Mesodermal cell (in vitro differentiated cells): ENCODE measurements around the gene HSD17B10. TPM values are rescaled to one million over a fixed set of nuclear protein-coding genes. Genes with fewer than 3 reads are reported as not detected.
"Not testable (repeated sequence)": the region's sequence is repeated elsewhere in the genome, so short reads cannot be mapped to it uniquely, and the experiment has no call there.

Experiments
- H3K27ac ChIP-seq: 2 replicates; pipeline ENCODE4 v1.7.0; 2013; ENCODE audit warnings: mild to moderate bottlenecking, low read depth, low read length, moderate library complexity; ENCODE audit not compliant: severe bottlenecking
- H3K36me3 ChIP-seq: 2 replicates; pipeline ENCODE4 v1.7.1; 2013; ENCODE audit warnings: mild to moderate bottlenecking, low read length, moderate library complexity; ENCODE audit not compliant: control insufficient read depth, insufficient read depth
- H3K4me1 ChIP-seq: one replicate; pipeline ENCODE4 v1.7.1; 2013; ENCODE audit warnings: mild to moderate bottlenecking, low read length; ENCODE audit not compliant: insufficient read depth, control insufficient read depth, poor library complexity, severe bottlenecking
- H3K4me3 ChIP-seq: 2 replicates; pipeline ENCODE4 v1.7.0; 2013; ENCODE audit warnings: low read length, control low read depth, mild to moderate bottlenecking; ENCODE audit not compliant: insufficient read depth, poor library complexity, severe bottlenecking; ENCODE audit errors: extremely low read depth
- H3K9me3 ChIP-seq: 2 replicates; pipeline ENCODE4 v1.7.1; 2013; ENCODE audit warnings: mild to moderate bottlenecking, low read length, moderate library complexity; ENCODE audit not compliant: control insufficient read depth
- WGBS, 2 experiments: methylation state at CpG; one replicate each; pipeline ENCODE4 v1.1.5; 2013; ENCODE audit warnings: missing lambda C conversion rate in 2 of 2; ENCODE audit not compliant: insufficient coverage in 2 of 2; 5-methylcytosine and 5-hydroxymethylcytosine counted together
- polyA plus RNA-seq, 2 experiments: library from polyadenylated mRNA; stranded (reverse); fragments of 50-300 nt; gene quantifications; one replicate each; pipeline ENCODE4 v1.2.3, GENCODE V29; 2013

The HSD17B10 gene
- polyA plus RNA-seq (2013, experiment 1 of 2): 83.5 TPM
- polyA plus RNA-seq (2013, experiment 2 of 2): 70.4 TPM

DNA sequence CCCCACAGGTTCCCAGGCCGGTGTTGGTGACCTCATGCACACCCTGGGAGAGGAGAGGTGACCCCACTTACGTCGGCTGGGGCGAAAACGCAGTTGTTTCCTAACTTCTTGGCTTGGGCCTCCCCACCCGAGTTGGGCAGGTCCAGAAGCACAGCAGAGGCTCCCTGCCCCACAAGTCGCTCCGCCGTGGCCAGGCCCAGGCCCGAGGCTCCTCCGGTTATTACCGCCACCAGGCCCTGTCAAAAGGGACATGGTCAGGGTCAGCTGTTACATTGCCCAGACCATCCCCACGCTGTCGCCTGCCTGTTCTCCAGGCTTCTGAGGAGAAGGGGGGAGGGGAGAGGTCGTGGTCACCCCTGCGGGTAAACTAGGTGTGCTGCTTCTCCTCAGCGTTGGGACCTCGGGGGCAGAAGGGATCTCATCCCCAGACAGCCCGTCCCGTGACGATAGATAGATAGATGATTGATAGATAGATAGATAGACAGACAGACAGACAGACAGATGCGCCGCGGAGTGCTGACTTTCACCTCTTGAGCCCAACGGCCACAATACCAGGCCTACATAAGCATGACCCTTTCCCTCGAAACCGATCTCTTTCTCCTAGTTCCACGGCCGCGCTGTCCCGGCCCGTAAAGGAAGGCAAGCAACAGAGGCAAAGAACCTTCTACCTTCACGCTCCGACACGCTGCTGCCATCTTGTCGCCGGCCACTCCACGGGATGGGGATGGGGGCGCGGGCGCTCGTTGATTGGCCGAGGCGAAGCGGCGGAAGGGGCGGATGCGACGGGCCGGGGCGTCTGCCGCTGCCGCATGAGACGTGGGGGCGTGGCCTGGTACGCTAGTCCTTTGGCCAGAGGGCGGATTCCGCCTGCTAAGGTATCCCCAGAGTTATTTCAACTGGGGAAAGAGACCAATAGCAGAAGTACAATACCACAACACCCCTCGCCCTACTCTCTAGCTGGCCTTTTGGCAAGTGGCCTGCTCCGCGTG lies at the start of gene HSD17B10:
HSD17B10 (minus strand) TSS at position 720 of the 989 bp plus-strand sequence; CDS start at position 695, 25 bp downstream.
- H3K4me1 ChIP-seq: no peaks in the 10 kb centered on the region

GRCh38 chrX:53483416-53483815 lies 49.2 kb upstream of the HSD17B10 start:
- no peaks in the 10 kb centered on the region for H3K4me1 ChIP-seq
- no peaks in the 10 kb centered on the region for H3K36me3 ChIP-seq
- H3K4me3 ChIP-seq: no peak overlapping the region
- no peaks in the 10 kb centered on the region for H3K9me3 ChIP-seq
- 75% methylated on average over 2 of the region's 2 CpGs; no CpG with 5 or more reads in 1 of the 2 experiments for WGBS, 2 experiments
- H3K27ac ChIP-seq: no peak overlapping the region

More for the DNA sequence above, at the start of gene HSD17B10:
- Histone ChIP-seq H3K9me3 (no peaks in the 10 kb centered on the region), H3K36me3 (no peaks in the 10 kb centered on the region), H3K27ac (no peak within 1 kb of the TSS), H3K4me3 (peak within 1 kb of the TSS; percentile 54)
- 22 to 23% methylated on average over 5 to 9 of the region's 61 CpGs for WGBS, 2 experiments

DNA sequence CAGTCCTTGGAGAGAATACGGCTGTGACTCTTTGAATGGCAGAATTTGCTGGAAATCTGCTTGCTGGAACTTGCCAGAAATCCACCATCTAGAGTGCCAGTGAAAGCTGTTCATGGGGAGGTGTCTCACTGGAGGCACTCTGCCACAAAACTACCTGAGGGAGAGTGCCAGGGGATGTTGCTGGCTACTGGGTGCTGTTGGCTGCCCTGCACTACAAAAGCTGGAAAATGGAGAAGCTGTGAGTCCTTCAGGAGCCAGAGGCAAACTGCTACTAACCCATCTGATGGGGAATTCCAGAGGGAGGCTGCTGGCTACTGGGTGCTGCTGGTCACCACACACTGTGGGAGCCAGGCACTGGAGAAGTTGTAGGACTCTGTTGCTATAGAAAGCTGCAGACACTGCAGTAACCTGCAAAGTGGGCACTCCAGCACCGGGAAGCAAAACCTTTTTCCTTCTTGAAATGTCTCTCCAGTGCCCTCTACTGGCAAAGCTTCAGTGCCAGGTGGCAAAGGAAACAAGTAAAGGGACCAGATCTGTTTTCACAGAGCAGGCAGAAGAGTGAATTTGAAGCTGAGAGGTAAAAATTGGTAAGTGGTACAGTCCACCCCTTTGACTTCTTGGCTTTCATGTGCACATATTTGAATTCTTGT lies 47.8 kb upstream of the HSD17B10 start:
- no peaks in the 10 kb centered on the region for H3K36me3 ChIP-seq
- no peak overlapping the region for H3K4me3 ChIP-seq
- H3K4me1 ChIP-seq: no peaks in the 10 kb centered on the region
- no peaks in the 10 kb centered on the region for H3K9me3 ChIP-seq
- WGBS, 2 experiments: 0% methylated on average over 1 of the region's 2 CpGs; no CpG with 5 or more reads in 1 of the 2 experiments
- H3K27ac ChIP-seq: no peak overlapping the region

DNA sequence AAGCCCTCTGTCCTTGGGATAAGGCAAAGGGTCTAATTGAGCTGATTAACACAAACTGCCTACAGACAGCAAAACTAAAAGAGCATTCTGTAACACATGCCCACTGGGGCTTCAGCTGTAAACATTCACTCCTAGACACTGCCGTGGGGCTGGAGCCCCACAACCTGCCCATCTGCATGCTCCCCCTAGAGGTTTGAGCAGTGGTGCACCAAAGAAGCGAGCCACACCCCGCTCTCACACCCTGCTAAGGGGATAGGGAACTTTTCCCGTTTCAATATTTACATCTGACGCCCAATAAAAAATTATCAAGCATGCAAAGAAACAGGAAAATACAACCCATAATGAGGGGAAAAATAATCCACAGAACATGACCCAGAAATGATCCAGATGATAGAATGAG lies 46.9 kb upstream of the HSD17B10 start:
- H3K36me3 ChIP-seq: no peaks in the 10 kb centered on the region
- H3K4me3 ChIP-seq: no peak overlapping the region
- no CpG with 5 or more reads among the region's 5 CpGs for WGBS, 2 experiments
- H3K27ac ChIP-seq: no peak overlapping the region
- H3K4me1 ChIP-seq: no peaks in the 10 kb centered on the region
- H3K9me3 ChIP-seq: no peaks in the 10 kb centered on the region

GRCh38 chrX:53479301-53479700 lies 45.1 kb upstream of the HSD17B10 start:
- WGBS, 2 experiments: 70 to 100% methylated on average over 1 to 3 of the region's 5 CpGs

DNA sequence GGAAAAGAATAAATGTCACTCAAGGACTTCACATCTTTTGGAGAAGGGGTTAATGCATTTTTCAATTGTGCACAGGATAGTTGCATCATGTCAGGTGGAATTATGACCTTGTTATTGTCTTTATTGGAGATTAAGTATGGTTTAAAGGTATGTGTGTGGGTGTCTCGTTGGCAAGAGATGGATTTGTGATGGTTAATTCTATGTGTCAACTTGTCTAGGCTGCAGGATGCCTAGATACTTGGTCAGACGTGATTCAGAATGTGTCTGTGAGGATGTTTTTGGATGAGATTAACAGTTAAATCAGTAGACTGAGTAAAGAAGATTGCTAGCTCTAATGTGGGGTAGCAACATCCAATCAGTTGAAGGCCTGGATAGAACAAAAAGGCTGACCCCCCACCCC lies 42.2 kb upstream of the HSD17B10 start:
- Histone ChIP-seq H3K27ac (no peak overlapping the region), H3K36me3 (no peaks in the 10 kb centered on the region), H3K4me1 (no peaks in the 10 kb centered on the region), H3K9me3 (no peaks in the 10 kb centered on the region), H3K4me3 (no peak overlapping the region)
- WGBS, 2 experiments: 38 to 59% methylated on average over 1 to 2 of the region's 2 CpGs

More at GRCh38 chrX:53479301-53479700, 45.1 kb upstream of the HSD17B10 start:
- no peak overlapping the region for H3K4me3 ChIP-seq
- no peaks in the 10 kb centered on the region for H3K4me1 ChIP-seq
- H3K9me3 ChIP-seq: no peaks in the 10 kb centered on the region
- H3K36me3 ChIP-seq: no peaks in the 10 kb centered on the region
- no peak overlapping the region for H3K27ac ChIP-seq

GRCh38 chrX:53474707-53475106 lies 40.5 kb upstream of the HSD17B10 start:
- Histone ChIP-seq H3K4me1 (no peaks in the 10 kb centered on the region), H3K4me3 (no peak overlapping the region), H3K27ac (no peak overlapping the region), H3K36me3 (no peaks in the 10 kb centered on the region), H3K9me3 (no peaks in the 10 kb centered on the region)
- WGBS, 2 experiments: 83 to 100% methylated on average over 1 of the region's 2 CpGs

GRCh38 chrX:53471346-53471745 lies 37.2 kb upstream of the HSD17B10 start:
- H3K9me3 ChIP-seq: no peaks in the 10 kb centered on the region
- no peaks in the 10 kb centered on the region for H3K36me3 ChIP-seq
- WGBS, 2 experiments: no CpG with 5 or more reads among the region's 3 CpGs
- H3K4me3 ChIP-seq: no peak overlapping the region
- H3K27ac ChIP-seq: no peak overlapping the region
- no peaks in the 10 kb centered on the region for H3K4me1 ChIP-seq

DNA sequence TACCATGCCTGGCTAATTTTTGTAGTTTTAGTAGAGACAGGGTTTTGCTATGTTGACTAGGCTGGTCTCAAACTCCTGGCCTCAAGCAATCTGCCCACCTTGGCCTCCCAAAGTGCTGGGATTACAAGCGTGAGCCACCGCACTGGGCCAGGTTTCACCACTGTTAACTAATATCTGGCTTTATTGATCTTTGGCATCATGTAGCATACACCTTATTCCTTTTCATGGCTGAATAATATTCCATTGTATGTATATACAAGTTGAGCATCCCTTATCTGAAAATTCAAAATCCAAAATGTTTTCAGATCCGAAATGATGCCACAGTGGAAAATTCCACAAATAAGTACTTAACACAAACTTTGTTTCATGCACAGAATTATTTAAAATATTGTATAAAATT lies 34.5 kb upstream of the HSD17B10 start:
- not testable (repeated sequence) for H3K36me3 ChIP-seq, H3K27ac ChIP-seq, H3K4me3 ChIP-seq, H3K4me1 ChIP-seq, H3K9me3 ChIP-seq
- WGBS, 2 experiments: no CpG with 5 or more reads among the region's 3 CpGs

- no peaks in the 10 kb centered on the region for H3K9me3 ChIP-seq
- WGBS, 2 experiments: 60% methylated on average over 1 of the region's 5 CpGs; no CpG with 5 or more reads in 1 of the 2 experiments
- H3K27ac ChIP-seq: no peak overlapping the region
- H3K4me1 ChIP-seq: no peaks in the 10 kb centered on the region
- no peaks in the 10 kb centered on the region for H3K36me3 ChIP-seq
- H3K4me3 ChIP-seq: no peak overlapping the region
These were observed 23.9 kb upstream of the HSD17B10 start for GRCh38 chrX:53458082-53458481.
